Hematopoietic multipotent progenitor cell (in vitro differentiated cells): ENCODE results near the gene SOX30. TPM values are rescaled to one million over a fixed set of nuclear protein-coding genes. Genes with fewer than 3 reads are reported as not detected.

ENCODE experiments used
- DNase-seq, 3 donors: peaks; one replicate each; pipeline ENCODE4 v3.0.0-alpha.2; 2011 to 2015; ENCODE audit warnings: low read depth in 2 of 3, low spot score in 2 of 3
- total RNA-seq: library from RNA; depleted of rRNA; stranded (reverse); fragments of >200 nt; gene quantifications from one replicate; pipeline ENCODE4 v1.2.3, GENCODE V29; 2012

SOX30 gene
- total RNA-seq, 1 donor, result under 0.01 TPM

- DNase-seq, result no peak
Measured at GRCh38 chr5:157610990-157611389, 41.2 kb downstream of the SOX30 start.

GRCh38 chr5:157608972-157609565 lies 43.2 kb downstream of the SOX30 start:
- DNase-seq, result no peak

GRCh38 chr5:157607371-157608161 lies 44.7 kb downstream of the SOX30 start:
- DNase-seq, result peak in 1 of 3 donors; percentile 47

- no peak for DNase-seq
Measured at GRCh38 chr5:157606046-157606445, 46.2 kb downstream of the SOX30 start.

GRCh38 chr5:157603333-157604190 lies 48.7 kb downstream of the SOX30 start:
- peak in 1 of 3 donors; percentile 41 for DNase-seq

GRCh38 chr5:157602505-157602904 lies 49.7 kb downstream of the SOX30 start:
- no peak for DNase-seq

- DNase-seq, result no peak
Measured at GRCh38 chr5:157600252-157600651, 52.0 kb downstream of the SOX30 start.

GRCh38 chr5:157599565-157599964 lies 52.7 kb downstream of the SOX30 start:
- no peak for DNase-seq

- no peak for DNase-seq
Measured at GRCh38 chr5:157598350-157598936, 53.8 kb downstream of the SOX30 start.

- no peak for DNase-seq
Measured at GRCh38 chr5:157597277-157597676, 55.0 kb downstream of the SOX30 start.

- no peak for DNase-seq
Measured at GRCh38 chr5:157596487-157596886, 55.8 kb downstream of the SOX30 start.

GRCh38 chr5:157594675-157595459 lies 57.4 kb downstream of the SOX30 start:
- DNase-seq, result no peak

- DNase-seq, result no peak
Measured at GRCh38 chr5:157594257-157594656, 58.0 kb downstream of the SOX30 start.

GRCh38 chr5:157593052-157593757 lies 59.0 kb downstream of the SOX30 start:
- DNase-seq, result no peak

- DNase-seq, result peak in 2 of 3 donors; percentile 53 to 75
Measured at GRCh38 chr5:157592594-157592993, 59.6 kb downstream of the SOX30 start.

- DNase-seq, result no peak
Measured at GRCh38 chr5:157590478-157590877, 61.8 kb downstream of the SOX30 start.

GRCh38 chr5:157584628-157585027 lies 67.6 kb downstream of the SOX30 start:
- DNase-seq, result no peak

- DNase-seq, result no peak
Measured at GRCh38 chr5:157582731-157583620, 69.3 kb downstream of the SOX30 start.

- no peak for DNase-seq
Measured at GRCh38 chr5:157581901-157582300, 70.3 kb downstream of the SOX30 start.
